ENCODE results near the gene ADGRL2.

- no peak for TF ChIP-seq CTCF (IDR thresholded peaks at IDR 0.05)
- no peak for TF ChIP-seq ZFX (IDR thresholded peaks at IDR 0.05; ENCODE audit: borderline replicate concordance)
Observed at GRCh38 chr1:81920245-81920740, 119.6 kb downstream of the ADGRL2 start.

Data from 22Rv1 (cell line).